ENCODE results near the gene CCDC124.
"Not testable (repeated sequence)": the region's sequence is repeated elsewhere in the genome, so short reads cannot be mapped to it uniquely, and the experiment has no call there.

DNA sequence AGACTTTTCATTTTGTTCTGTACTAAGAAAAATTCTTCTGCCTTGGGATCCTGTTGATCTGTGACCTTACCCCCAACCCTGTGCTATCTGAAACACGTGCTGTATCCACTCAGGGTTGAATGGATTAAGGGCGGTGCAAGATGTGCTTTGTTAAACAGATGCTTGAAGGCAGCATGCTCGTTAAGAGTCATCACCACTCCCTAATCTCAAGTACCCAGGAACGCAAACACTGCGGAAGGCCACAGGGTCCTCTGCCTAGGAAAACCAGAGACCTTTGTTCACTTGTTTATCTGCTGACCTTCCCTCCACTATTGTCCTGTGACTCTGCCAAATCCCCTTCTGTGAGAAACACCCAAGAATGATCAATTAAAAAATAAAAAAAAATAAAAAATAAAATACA lies 13.7 kb upstream of the CCDC124 start:
- TF ChIP-seq CHD2 (IDR thresholded peaks at IDR 0.05; ENCODE audit: low read length, partially characterized antibody); EP300 (IDR thresholded peaks at IDR 0.05; ENCODE audit: borderline replicate concordance in 1 of 2, low read depth in 1 of 2, low read length in 1 of 2): not testable (repeated sequence)
- TF ChIP-seq, protein P1, sequence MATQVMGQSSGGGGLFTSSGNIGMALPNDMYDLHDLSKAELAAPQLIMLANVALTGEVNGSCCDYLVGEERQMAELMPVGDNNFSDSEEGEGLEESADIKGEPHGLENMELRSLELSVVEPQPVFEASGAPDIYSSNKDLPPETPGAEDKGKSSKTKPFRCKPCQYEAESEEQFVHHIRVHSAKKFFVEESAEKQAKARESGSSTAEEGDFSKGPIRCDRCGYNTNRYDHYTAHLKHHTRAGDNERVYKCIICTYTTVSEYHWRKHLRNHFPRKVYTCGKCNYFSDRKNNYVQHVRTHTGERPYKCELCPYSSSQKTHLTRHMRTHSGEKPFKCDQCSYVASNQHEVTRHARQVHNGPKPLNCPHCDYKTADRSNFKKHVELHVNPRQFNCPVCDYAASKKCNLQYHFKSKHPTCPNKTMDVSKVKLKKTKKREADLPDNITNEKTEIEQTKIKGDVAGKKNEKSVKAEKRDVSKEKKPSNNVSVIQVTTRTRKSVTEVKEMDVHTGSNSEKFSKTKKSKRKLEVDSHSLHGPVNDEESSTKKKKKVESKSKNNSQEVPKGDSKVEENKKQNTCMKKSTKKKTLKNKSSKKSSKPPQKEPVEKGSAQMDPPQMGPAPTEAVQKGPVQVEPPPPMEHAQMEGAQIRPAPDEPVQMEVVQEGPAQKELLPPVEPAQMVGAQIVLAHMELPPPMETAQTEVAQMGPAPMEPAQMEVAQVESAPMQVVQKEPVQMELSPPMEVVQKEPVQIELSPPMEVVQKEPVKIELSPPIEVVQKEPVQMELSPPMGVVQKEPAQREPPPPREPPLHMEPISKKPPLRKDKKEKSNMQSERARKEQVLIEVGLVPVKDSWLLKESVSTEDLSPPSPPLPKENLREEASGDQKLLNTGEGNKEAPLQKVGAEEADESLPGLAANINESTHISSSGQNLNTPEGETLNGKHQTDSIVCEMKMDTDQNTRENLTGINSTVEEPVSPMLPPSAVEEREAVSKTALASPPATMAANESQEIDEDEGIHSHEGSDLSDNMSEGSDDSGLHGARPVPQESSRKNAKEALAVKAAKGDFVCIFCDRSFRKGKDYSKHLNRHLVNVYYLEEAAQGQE (IDR thresholded peaks at IDR 0.05; ENCODE audit: low read depth, low read length) = not testable (repeated sequence)
- TF ChIP-seq, protein P2, sequence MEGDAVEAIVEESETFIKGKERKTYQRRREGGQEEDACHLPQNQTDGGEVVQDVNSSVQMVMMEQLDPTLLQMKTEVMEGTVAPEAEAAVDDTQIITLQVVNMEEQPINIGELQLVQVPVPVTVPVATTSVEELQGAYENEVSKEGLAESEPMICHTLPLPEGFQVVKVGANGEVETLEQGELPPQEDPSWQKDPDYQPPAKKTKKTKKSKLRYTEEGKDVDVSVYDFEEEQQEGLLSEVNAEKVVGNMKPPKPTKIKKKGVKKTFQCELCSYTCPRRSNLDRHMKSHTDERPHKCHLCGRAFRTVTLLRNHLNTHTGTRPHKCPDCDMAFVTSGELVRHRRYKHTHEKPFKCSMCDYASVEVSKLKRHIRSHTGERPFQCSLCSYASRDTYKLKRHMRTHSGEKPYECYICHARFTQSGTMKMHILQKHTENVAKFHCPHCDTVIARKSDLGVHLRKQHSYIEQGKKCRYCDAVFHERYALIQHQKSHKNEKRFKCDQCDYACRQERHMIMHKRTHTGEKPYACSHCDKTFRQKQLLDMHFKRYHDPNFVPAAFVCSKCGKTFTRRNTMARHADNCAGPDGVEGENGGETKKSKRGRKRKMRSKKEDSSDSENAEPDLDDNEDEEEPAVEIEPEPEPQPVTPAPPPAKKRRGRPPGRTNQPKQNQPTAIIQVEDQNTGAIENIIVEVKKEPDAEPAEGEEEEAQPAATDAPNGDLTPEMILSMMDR (IDR thresholded peaks at IDR 0.05) = not testable (repeated sequence)
